ENCODE data around the gene FAM193A.
"Not testable (repeated sequence)": the region's sequence is repeated elsewhere in the genome, so short reads cannot be mapped to it uniquely, and the experiment has no call there.

The FAM193A gene

GRCh38 chr4:2648159-2648814 is 111.8 kb downstream of the FAM193A start:
- no peak for DNase-seq

GRCh38 chr4:2649604-2650114 is 113.2 kb downstream of the FAM193A start:
- no peak for DNase-seq

- DNase-seq, result no peak
Observed at GRCh38 chr4:2650276-2650675, 113.8 kb downstream of the FAM193A start.

- DNase-seq, result no peak
Observed at GRCh38 chr4:2651546-2651945, 115.1 kb downstream of the FAM193A start.

- no peak for DNase-seq
Observed at GRCh38 chr4:2651998-2652397, 115.6 kb downstream of the FAM193A start.

- DNase-seq, result no peak
Observed at GRCh38 chr4:2652415-2653160, 116.1 kb downstream of the FAM193A start.

- no peak for DNase-seq
Observed at GRCh38 chr4:2660596-2661211, 124.3 kb downstream of the FAM193A start.

GRCh38 chr4:2662598-2662997 is 126.2 kb downstream of the FAM193A start:
- no peak for DNase-seq

- no peak for DNase-seq
Observed at GRCh38 chr4:2663275-2663674, 126.8 kb downstream of the FAM193A start.

- DNase-seq, result no peak
Observed at GRCh38 chr4:2666722-2667247, 130.3 kb downstream of the FAM193A start.

- no peak for DNase-seq
Observed at GRCh38 chr4:2667428-2667827, 131.0 kb downstream of the FAM193A start.

- DNase-seq, result no peak
Observed at GRCh38 chr4:2671267-2671895, 134.9 kb downstream of the FAM193A start.

GRCh38 chr4:2672082-2672481 is 135.6 kb downstream of the FAM193A start:
- no peak for DNase-seq

- DNase-seq, result no peak
Observed at GRCh38 chr4:2672700-2673099, 136.3 kb downstream of the FAM193A start.

- no peak for DNase-seq
Observed at GRCh38 chr4:2673157-2673556, 136.7 kb downstream of the FAM193A start.

- DNase-seq, result not testable (repeated sequence)
Observed at GRCh38 chr4:2679762-2680161, 143.3 kb downstream of the FAM193A start.

- no peak for DNase-seq
Observed at GRCh38 chr4:2684486-2684885, 148.0 kb downstream of the FAM193A start.

- no peak for DNase-seq
Observed at GRCh38 chr4:2685541-2685940, 149.1 kb downstream of the FAM193A start.

- DNase-seq, result no peak
Observed at GRCh38 chr4:2686379-2687265, 150.2 kb downstream of the FAM193A start.

GRCh38 chr4:2688281-2688680 is 151.8 kb downstream of the FAM193A start:
- DNase-seq, result no peak

GRCh38 chr4:2688697-2689096 is 152.2 kb downstream of the FAM193A start:
- no peak for DNase-seq

Measured in anterior cingulate cortex (tissue), 58 donors.